C4-2B (cell line): ENCODE data around the gene XPR1.
A peak's percentile ranks its signal among the peaks of the same experiment; 100 is the strongest.

Experiments
- H3K27ac ChIP-seq: fragments of 450-650 bp; 2 replicates; pipeline ENCODE4 v1.5.1; 2017
- ZFX ChIP-seq: fragments of 450-650 bp; IDR thresholded peaks from 2 replicates; pipeline ENCODE4 v1.6.1; 2017
- TF ChIP-seq, protein P1 (sequence below): fragments of 450-650 bp; conservative IDR thresholded peaks from 2 replicates; pipeline ENCODE4 v1.5.1; 2017; ENCODE audit warnings: mild to moderate bottlenecking

XPR1 gene

DNA sequence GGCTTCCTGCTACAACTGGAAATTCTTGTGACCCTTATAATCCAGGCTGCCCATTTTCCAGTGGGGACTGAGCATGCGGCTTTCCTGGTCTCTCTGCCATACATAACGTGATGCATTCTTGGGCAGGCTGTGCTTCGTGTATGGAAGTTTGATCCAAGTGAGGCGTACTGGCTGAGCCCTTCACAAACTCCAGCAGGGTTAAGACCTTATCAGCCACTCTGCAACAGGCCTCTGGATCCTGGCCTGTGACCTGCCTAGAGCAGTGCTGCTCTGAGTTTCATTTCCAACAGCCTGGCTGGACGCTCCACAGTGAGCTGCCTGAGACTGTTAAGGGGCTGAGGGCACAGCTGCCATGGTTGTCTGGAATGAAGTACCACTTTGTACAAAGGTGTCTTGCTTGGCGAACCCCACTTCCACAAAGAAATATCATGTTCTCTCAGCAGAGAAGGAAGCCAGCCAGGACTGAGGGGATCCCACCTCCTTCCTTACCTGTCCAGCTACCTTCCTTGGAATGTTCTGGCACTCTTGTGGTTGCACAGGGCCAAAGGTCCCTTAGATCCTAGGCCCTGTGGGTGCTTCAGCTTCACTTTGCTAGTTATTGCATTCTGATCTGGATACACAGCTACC, 28.5 kb upstream of the XPR1 start:
- TF ChIP-seq, protein P1, sequence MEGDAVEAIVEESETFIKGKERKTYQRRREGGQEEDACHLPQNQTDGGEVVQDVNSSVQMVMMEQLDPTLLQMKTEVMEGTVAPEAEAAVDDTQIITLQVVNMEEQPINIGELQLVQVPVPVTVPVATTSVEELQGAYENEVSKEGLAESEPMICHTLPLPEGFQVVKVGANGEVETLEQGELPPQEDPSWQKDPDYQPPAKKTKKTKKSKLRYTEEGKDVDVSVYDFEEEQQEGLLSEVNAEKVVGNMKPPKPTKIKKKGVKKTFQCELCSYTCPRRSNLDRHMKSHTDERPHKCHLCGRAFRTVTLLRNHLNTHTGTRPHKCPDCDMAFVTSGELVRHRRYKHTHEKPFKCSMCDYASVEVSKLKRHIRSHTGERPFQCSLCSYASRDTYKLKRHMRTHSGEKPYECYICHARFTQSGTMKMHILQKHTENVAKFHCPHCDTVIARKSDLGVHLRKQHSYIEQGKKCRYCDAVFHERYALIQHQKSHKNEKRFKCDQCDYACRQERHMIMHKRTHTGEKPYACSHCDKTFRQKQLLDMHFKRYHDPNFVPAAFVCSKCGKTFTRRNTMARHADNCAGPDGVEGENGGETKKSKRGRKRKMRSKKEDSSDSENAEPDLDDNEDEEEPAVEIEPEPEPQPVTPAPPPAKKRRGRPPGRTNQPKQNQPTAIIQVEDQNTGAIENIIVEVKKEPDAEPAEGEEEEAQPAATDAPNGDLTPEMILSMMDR, result no peak
- no peak for TF ChIP-seq ZFX

DNA sequence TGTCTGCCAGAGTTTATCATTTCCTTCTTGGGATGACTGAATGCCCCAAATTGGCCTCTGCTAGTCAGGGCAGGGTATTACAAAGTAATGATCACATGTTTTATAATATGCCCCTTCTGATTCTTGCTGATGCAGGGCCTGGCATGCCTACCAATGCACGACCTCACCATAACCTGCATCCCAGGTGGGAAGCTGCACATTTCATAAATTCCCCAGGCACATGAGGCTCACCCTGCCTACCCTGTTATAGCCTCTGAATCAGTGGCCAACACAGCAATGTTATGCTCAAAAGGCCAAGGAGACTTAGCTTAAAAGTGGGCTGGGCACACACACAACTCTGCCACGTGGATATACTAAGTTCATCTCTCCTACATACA, 28.0 kb upstream of the XPR1 start:
- no peak overlapping the region for H3K27ac ChIP-seq
- TF ChIP-seq ZFX, result no peak
- TF ChIP-seq, protein P1, result no peak

More for the DNA sequence above, 28.5 kb upstream of the XPR1 start:
- no peak overlapping the region for H3K27ac ChIP-seq

DNA sequence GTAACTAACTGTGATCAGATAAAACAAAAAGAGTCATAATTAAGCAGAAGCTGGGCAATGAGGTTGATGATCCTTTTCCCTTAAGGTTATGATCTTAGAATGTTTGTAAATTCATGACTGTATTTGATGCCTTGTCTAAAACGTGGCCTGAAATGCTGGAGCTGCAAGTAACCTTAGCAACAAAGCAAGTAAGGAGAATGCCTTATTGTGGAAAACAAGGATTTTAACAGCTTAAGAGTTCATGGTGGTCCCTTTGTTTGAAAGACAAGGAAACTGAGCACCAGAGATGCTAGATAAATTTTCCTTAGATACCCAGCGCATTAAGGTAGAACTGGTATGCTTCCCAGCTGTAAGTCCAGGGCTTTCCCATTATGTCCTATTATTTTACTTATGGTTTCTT, 25.7 kb upstream of the XPR1 start:
- H3K27ac ChIP-seq, result no peak overlapping the region
- TF ChIP-seq, protein P1, result no peak

DNA sequence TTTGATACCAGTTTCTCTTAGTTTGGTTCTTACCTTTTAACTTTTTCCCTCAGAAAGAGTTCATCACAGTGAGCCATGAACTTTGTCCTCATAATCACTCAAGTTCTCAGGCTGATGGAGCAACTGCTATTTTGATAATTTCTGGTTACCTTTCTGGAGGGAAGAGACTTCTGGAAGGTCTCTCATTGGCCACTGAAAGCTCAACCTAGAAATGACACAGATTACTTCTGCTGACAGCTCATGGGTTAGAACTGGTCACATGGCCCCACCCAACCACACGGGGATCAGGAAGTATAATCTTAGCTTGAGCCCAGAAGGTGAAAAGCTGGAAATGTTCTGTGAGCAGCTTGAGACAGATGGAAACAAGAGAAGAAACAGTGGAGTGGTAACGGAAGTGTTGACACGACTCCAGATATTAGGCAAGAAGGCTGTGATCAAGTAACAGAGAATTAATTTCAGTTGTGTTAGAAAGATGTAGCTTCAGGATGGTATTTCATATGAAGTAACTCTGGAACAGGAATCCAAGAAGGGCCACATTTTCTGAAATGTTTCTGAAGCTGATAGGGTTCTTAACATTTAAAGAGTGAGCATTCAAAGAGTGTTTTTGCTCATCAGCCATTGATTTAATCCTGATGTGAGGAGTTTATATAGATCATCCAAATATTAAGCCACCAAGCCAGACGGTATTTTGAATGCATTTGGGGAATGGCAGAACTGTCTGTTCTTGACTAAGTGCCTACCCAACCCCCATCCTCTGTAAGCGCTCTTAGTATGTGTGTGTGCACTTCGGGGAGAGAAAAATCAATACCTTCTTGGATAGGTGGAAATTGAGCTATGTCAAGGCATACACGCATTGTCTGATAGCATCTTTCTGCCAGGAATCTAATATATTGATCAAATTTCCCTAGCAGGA, 21.9 kb upstream of the XPR1 start:
- no peak overlapping the region for H3K27ac ChIP-seq
- TF ChIP-seq ZFX, result no peak
- TF ChIP-seq, protein P1, result no peak

DNA sequence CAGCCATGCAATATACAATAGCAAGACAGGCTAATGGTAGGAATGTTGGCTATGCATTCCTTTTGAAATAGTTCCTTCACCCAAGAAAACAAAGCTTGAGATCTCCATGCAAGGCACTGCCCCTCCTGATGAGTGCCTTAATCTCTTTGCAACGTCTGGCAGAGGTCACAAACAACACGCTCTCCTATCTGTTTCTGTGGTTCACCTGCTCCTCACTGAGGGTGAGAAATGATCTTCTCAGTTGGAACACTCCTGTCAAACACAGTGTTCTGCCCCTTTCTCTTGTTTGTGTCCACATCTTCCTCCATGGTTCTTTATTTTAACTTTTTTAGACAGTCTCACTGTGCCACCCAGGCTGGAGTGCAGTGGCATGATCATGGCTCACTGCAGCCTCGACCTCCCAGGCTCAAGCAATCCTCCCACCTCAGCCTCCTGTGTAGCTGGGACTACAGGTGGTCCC, 21.2 kb upstream of the XPR1 start:
- H3K27ac ChIP-seq, result 0 out of 2 replicates have a peak overlapping the region, but pooled peaks have one; percentile 0

DNA sequence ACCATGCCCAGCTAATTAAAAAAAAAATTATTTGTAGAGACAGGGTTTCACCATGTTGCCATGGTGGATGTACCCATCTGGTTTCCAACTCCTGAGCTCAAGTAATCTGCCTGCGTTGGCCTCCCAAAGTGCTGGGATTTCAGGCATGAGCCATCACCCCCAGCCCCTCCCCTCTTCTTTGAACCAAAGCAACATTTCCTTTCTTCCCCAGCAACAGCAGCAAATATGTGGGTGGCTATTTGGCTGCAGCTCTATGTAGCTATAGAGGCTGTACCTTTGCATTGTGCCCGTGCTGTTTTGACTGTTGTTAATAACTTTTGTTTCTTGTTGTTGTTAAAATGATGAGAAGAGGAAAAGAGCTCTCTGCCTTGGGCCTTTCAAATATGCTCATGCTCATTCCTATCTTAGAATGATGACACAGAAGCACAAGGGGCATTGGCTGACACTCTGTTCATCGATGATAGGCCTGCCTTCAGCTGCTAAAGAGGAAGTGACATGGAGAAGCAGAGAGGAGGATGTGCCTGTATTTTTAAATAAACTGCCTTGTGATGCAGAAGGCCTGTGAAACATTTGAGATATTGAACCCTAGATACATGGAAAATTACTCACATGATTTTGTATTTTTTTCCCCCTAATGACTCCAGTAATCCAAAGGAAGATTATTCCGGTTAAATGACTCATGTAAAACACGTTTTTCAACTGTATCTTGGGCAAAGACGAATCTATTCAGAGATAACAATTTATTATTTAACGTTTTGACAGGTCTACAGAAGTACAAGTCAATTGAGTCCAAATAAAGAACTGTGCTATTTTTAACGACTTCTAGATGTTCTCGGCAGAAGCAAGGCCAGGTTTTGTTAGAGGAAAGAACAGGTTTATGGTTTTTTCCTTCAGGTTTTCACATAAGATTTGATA, 20.5 kb upstream of the XPR1 start:
- no peak for TF ChIP-seq ZFX
- TF ChIP-seq, protein P1, result no peak
- 0 out of 2 replicates have a peak overlapping the region, but pooled peaks have one; percentile 0 for H3K27ac ChIP-seq

More for the DNA sequence above, 21.2 kb upstream of the XPR1 start:
- TF ChIP-seq, protein P1, result no peak
- no peak for TF ChIP-seq ZFX
